Stimulated activated CD4-positive, alpha-beta T cell treated with anti-CD3 and anti-CD28 coated beads, Interleukin-2, amount 100 ng/mL, for 48 hours (primary cell): Measurements from ENCODE around the gene OR51A7.
"Not testable (repeated sequence)": the region's sequence is repeated elsewhere in the genome, so short reads cannot be mapped to it uniquely, and the experiment has no call there.

Experiments
- DNase-seq, 2 donors: peaks; one replicate each; pipeline ENCODE4 v3.0.0-alpha.2; 2020

The OR51A7 gene

GRCh38 chr11:4903484-4903883 lies at the start of gene OR51A7:
OR51A7 (plus strand) TSS chr11:4903783; CDS start chr11:4907370, 3,587 bp downstream.
- DNase-seq, result no peak

GRCh38 chr11:4854286-4854685 lies 49.3 kb upstream of the OR51A7 start:
- not testable (repeated sequence) for DNase-seq

DNA sequence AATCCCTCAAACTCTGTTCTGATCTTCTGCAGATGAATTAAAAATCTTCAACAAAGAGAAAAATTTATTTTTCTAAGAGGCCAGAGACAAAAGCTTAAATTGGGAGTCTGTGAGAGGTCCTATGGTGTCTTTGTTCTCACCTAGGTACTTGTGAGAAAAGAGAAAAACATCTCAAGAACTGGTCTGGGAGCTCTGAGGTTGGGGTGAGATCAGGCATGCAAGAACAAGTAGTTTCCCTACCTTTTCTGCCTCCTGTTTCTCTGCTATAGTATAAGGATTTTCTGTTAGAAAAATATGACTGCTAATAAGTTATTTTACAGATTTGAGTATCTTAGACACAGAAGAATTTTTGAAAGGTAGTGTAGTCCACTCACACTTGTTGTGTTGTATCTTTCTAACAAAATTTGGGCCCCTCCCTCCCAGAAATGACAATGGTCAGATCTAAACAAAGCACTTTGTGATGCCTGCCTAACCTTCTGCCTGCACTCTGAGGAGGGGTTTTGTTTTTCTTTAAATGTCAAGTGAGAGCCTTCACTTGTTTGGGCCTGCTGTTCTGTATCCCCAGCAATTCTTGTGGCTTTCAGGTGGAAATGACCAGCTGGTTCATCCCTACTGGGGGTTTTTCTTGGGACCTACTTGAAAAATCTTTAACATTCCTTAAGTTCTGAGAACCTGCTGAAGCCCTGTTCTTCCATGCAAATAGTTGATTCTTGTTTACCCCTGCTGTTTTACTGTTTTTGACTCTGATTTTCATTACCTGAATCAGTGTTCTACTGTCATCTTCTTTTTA lies 40.9 kb upstream of the OR51A7 start:
- no peak for DNase-seq

DNA sequence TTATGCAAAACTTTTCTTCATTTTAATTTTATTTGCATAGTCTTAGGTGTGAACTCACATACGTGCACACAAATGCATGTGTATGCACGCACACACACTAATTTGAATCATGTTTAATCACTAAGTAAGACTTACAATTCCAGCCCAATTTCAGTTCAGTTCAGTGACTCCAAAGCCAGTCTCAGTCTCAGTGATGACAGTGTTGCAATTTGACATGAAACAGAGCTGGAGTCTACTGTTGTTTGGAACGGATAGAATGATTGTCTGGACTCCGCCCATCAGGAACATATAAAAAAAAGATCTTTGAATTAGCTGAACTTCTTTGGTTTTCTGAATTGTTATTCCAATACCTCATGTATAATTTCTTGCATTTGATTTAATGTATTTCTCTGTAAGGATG lies 39.7 kb upstream of the OR51A7 start:
- no peak for DNase-seq

DNA sequence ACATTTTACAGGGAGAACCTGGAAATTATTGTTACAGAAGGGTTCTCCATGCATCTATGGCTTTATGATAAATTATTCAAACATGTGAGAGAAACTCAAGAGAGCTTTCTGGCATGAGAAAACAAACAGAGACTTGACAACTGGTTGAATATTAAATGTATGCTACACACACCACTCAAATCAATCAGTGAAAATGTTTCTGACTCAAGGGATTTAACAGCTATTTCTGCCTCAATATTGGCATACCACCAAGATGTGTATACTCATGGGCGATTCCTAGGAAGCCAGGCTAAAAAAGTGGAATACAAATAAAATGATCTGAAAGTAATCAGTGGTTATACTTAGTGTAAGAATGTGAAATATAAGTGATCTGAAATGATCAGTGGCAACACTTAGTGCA lies 37.7 kb upstream of the OR51A7 start:
- no peak for DNase-seq

GRCh38 chr11:4881188-4881587 lies 22.4 kb upstream of the OR51A7 start:
- DNase-seq, result no peak

- DNase-seq, result no peak
These were observed 21.6 kb upstream of the OR51A7 start, which contains the start of gene OR51T1 for GRCh38 chr11:4881860-4882500. OR51T1 (plus strand) TSS chr11:4881900; CDS start chr11:4881900, 0 bp downstream.

DNA sequence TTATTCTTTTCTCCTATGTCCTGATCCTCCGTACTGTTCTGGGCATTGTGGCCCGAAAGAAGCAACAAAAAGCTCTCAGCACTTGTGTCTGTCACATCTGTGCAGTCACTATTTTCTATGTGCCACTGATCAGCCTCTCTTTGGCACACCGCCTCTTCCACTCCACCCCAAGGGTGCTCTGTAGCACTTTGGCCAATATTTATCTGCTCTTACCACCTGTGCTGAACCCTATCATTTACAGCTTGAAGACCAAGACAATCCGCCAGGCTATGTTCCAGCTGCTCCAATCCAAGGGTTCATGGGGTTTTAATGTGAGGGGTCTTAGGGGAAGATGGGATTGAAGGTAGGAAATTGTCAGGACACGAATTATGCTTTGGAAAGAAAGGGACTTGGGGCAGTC lies 21.0 kb upstream of the OR51A7 start:
- DNase-seq, result no peak

DNA sequence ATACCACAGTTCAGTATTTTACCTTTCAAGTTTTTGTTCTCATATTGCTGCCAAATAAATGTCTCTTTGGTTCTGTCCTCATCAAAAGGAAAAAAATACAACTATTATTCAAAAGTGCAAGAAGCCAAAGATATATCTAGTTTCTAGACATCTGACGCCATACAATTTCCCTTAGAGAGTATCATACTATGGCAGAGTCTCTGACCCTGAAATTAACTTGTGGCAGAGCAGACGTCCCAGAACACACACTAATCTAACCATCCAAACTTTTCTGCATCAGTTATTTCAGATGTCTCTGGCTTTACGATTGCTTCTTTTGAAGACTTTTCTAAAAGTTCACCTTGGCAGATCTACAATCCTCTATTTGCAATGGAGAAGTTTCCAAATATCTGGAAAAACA lies 19.2 kb upstream of the OR51A7 start:
- DNase-seq, result no peak

DNA sequence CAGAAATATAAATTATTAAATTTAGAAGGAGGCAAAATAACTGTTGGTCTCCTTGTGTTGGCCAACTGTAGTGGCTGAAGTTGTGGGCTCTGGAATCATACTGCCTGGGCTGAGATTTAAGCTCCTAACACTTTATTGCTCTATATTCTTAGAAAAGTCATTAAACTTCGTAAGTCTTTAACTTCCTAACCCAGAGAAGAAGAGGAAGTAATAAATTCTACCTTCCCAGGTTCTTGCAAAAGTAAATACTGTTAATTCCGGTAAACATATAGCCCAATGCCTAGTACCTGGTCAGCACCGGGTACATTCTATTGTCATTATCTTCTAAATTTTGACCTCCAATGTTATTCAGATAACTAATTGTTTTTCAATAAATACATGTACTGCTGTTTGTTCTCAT lies 17.4 kb upstream of the OR51A7 start:
- no peak for DNase-seq

GRCh38 chr11:4887591-4887990 lies 16.0 kb upstream of the OR51A7 start:
- no peak for DNase-seq

- no peak for DNase-seq
These were observed 13.3 kb upstream of the OR51A7 start for GRCh38 chr11:4890279-4890678.

DNA sequence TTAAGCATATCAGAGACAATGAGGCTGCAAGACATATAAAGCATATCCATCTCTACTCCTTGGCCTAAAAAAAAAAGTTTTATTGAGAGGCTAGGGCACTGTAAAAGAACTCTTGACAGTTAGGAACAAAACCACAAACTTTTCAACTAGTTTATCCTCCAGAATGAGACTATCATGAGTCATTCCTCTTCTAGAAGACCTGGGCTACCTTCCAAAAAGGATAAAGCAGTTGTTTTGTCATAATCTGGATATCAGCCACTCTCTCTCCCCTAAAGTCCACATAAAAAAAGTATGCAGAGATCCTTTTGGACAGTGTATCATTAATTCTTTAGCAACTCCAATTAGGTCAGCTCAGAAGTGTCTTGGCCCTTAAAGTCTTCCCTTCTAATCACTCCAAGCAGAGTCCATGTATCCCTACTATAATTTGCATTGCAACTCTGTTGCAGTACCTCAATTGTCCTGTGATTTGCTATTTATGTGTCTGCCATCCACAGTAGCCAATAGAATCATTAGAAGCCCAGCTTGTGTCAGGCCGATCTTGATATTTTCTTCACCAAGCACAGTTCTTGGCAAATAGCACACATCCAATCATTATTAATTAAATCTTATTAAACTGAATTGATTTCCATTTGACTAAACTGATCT lies 11.5 kb upstream of the OR51A7 start:
- no peak for DNase-seq

DNA sequence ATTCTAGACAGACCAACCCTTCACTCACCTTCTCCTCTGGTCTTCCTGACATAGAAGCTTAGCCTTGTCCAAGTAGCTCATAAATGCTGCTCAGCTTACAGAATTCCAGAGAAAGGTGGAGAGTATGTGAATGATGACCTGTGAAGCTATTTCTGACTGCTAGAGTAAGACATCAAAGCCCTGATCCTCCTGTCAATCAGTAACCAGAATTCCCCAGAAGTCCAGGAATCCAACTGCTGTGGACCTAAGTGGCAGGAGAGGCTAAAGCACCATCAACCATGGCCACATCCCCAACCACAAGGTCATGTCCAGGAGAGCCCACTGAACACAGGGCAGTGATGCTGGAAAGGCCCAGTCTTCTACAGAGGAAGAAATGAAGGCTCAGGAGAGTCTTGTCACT lies 13.0 kb downstream of the OR51A7 start:
- DNase-seq, result no peak

- no peak for DNase-seq
These were observed 15.7 kb downstream of the OR51A7 start, which contains the start of gene OR51G2 for GRCh38 chr11:4919250-4919649. OR51G2 (minus strand) TSS chr11:4919350; CDS start chr11:4915663, 3,687 bp downstream.

- DNase-seq, result no peak
These were observed 18.2 kb downstream of the OR51A7 start for GRCh38 chr11:4921796-4922195.

- no peak for DNase-seq
These were observed 18.7 kb downstream of the OR51A7 start for GRCh38 chr11:4922304-4922703.

DNA sequence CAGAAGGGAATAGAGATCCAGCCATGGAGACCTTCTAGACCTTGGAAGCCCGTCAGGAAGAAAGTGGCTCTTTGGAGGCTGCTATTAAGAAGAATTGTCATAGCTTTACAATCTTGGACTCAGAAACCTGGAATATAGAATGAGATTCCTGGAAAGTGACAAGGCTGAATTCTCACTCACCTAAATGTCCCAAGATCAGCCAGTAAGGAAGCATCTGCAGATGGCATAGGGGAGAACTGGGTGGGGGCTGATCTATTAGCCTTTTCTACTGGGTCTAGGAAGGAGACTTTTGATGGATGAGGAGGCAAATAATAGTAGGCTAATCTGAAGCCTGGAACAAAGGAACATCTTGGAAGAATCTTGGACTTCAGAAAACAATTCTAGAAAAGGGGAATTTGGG lies 20.7 kb downstream of the OR51A7 start, which contains the start of gene OR51G1:
TSS of gene OR51G1 (minus strand) at position 101 of the 400 bp plus-strand sequence. CDS start at position 101, 0 bp downstream.
- no peak for DNase-seq

DNA sequence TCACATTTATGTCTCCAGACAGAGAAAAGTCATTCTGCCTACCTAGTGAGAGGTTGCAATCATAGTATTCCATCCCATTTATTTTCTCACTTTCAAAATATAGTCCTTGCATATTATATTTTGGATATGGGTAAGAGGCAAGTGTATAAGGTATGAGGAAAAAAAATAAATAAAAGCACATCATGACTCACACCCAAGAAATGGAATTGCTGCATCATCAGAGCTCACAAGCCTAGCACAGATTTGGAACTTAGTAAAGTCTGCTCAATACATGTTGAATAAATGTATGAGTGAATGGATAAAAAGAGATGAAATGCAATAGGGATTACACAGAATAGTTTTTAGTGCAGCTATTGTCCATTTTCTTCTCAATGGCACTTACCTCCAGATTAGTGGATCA lies 23.0 kb downstream of the OR51A7 start:
- DNase-seq, result no peak

DNA sequence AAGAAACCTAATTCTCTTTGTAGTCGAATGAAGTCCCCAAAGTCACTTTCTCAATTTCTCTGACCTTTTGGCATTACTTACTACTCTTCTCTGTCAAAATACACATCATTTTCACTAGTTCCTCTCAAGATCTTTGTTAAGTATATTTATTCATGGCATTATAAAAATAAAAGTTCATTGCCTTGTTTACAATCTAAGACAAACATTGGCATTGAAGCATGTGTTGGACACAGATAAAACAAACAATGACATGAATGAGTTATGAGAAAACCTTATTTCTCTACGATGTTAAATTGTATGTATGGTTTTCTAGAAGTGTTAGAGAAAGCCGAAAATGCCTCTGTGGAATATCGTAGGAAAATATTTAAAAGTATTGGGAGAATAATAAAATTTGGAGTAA lies 29.2 kb downstream of the OR51A7 start:
- DNase-seq, result no peak

DNA sequence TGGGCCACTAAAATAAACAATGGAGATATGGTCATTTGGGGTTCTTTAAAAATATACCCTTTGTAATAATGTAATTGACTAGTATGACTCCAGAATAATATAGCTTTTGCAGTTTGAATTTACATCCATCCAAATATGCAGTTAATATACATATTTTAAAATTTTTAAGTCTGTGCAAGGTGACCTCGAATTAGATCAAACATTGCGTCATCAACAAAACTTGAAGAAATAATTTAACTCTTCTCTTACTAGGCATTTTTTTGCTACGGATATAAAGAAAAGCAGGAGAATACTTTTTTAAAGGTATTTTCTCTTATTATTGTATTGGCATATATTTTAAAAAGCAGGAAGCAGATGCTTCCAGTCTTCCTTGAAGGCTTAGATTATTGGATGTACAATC lies 33.2 kb downstream of the OR51A7 start:
- no peak for DNase-seq

GRCh38 chr11:4947505-4947904 lies 43.9 kb downstream of the OR51A7 start, which contains the start of gene OR51A4:
OR51A4 (minus strand) TSS chr11:4947605; CDS start chr11:4947100, 505 bp downstream.
- DNase-seq, result no peak

GRCh38 chr11:4955613-4956012 lies 52.0 kb downstream of the OR51A7 start, which contains the start of gene OR51A2:
OR51A2 (minus strand) TSS chr11:4955713; CDS start chr11:4955713, 0 bp downstream.
- not testable (repeated sequence) for DNase-seq
